ENCODE results near the gene SLC3A2.

SLC3A2 gene

GRCh38 chr11:62922653-62923431 is 42.1 kb downstream of the SLC3A2 start:
- ChIA-PET CTCF (interaction anchor here (0.8 to 3.9 kb wide), 5 partner anchors 16 to 101 kb away, joined by 3 to 15 read pairs (median 4); no protein-coding TSS in a partner anchor), POLR2A (no interaction called here)
- H3K27me3 ChIP-seq (replicated peaks in 2 of 5; ENCODE audit: control insufficient read depth in 4 of 5, insufficient read depth in 5 of 5, low read length in 4 of 5), result peaks cover 6 to 82% (median 28%) of the 10 kb centered on the region in 5 experiments
- no peak overlapping the region for H3K27ac ChIP-seq (ENCODE audit: insufficient read depth in 1 of 2, low read depth in 1 of 2, low read length in 2 of 2, poor library complexity in 1 of 2, severe bottlenecking in 2 of 2)
- H3K36me3 ChIP-seq (ENCODE audit: control insufficient read depth in 4 of 4, insufficient read depth in 4 of 4, low read length in 3 of 4), result no peaks in the 10 kb centered on the region
- 39% methylated on average over 17 of the region's 24 CpGs for WGBS (ENCODE audit: insufficient coverage)
- peaks cover 0 to 2% (median 0%) of the 10 kb centered on the region in 5 experiments for H3K9me3 ChIP-seq (ENCODE audit: control extremely low read depth in 1 of 5, control insufficient read depth in 4 of 5, insufficient read depth in 2 of 5, low read depth in 1 of 5, low read length in 4 of 5)
- H3K4me3 ChIP-seq (ENCODE audit: control insufficient read depth in 1 of 7, extremely low read depth in 1 of 7, insufficient read depth in 4 of 7, low read depth in 2 of 7, low read length in 6 of 7), result no peak overlapping the region
- peaks cover 0 to 25% (median 20%) of the 10 kb centered on the region in 4 experiments for H3K4me1 ChIP-seq (ENCODE audit: control extremely low read depth in 1 of 4, control insufficient read depth in 4 of 4, insufficient read depth in 4 of 4, low read length in 3 of 4)
- peak in 2 of 3 donors; percentile 38 to 52 for DNase-seq

- POLR2A ChIA-PET, result no interaction called here
- Histone ChIP-seq H3K9me3 (ENCODE audit: control extremely low read depth in 1 of 5, control insufficient read depth in 4 of 5, insufficient read depth in 2 of 5, low read depth in 1 of 5, low read length in 4 of 5) (peaks cover 0 to 2% (median 0%) of the 10 kb centered on the region in 5 experiments), H3K4me1 (ENCODE audit: control extremely low read depth in 1 of 4, control insufficient read depth in 4 of 4, insufficient read depth in 4 of 4, low read length in 3 of 4) (peaks cover 0 to 25% (median 20%) of the 10 kb centered on the region in 4 experiments), H3K27me3 (replicated peaks in 2 of 5; ENCODE audit: control insufficient read depth in 4 of 5, insufficient read depth in 5 of 5, low read length in 4 of 5) (peaks cover 9 to 91% (median 34%) of the 10 kb centered on the region in 5 experiments), H3K4me3 (ENCODE audit: control insufficient read depth in 1 of 7, extremely low read depth in 1 of 7, insufficient read depth in 4 of 7, low read depth in 2 of 7, low read length in 6 of 7) (peak overlapping the region in 4 of 7 experiments; percentile 8 to 55 (median 48)), H3K36me3 (ENCODE audit: control insufficient read depth in 4 of 4, insufficient read depth in 4 of 4, low read length in 3 of 4) (no peaks in the 10 kb centered on the region), H3K27ac (ENCODE audit: insufficient read depth in 1 of 2, low read depth in 1 of 2, low read length in 2 of 2, poor library complexity in 1 of 2, severe bottlenecking in 2 of 2) (no peak overlapping the region)
- CTCF ChIA-PET, result interaction anchor here (0.6 to 1.3 kb wide), 4 partner anchors 13 to 1664 kb away, joined by 3 to 4 read pairs (median 4); no protein-coding TSS in a partner anchor
- peak; percentile 40 to 70 (median 63) for DNase-seq
- 1% methylated on average over 28 of the region's 52 CpGs for WGBS (ENCODE audit: insufficient coverage)
Observed at GRCh38 chr11:62923601-62924411, 43.1 kb downstream of the SLC3A2 start.

- peak overlapping the region in 1 of 7 experiments; percentile 54 for H3K4me3 ChIP-seq (ENCODE audit: control insufficient read depth in 1 of 7, extremely low read depth in 1 of 7, insufficient read depth in 4 of 7, low read depth in 2 of 7, low read length in 6 of 7)
- peak in 1 of 3 donors; percentile 23 for DNase-seq
- H3K36me3 ChIP-seq (ENCODE audit: control insufficient read depth in 4 of 4, insufficient read depth in 4 of 4, low read length in 3 of 4), result no peaks in the 10 kb centered on the region
- peaks cover 0 to 2% (median 0%) of the 10 kb centered on the region in 5 experiments for H3K9me3 ChIP-seq (ENCODE audit: control extremely low read depth in 1 of 5, control insufficient read depth in 4 of 5, insufficient read depth in 2 of 5, low read depth in 1 of 5, low read length in 4 of 5)
- H3K4me1 ChIP-seq (ENCODE audit: control extremely low read depth in 1 of 4, control insufficient read depth in 4 of 4, insufficient read depth in 4 of 4, low read length in 3 of 4), result peaks cover 0 to 25% (median 20%) of the 10 kb centered on the region in 4 experiments
- ChIA-PET CTCF (interaction anchor here (1.2 kb wide), 1 partner anchor 15 kb away, joined by 3 read pairs; no protein-coding TSS in a partner anchor), POLR2A (no interaction called here)
- peaks cover 10 to 98% (median 40%) of the 10 kb centered on the region in 5 experiments for H3K27me3 ChIP-seq (replicated peaks in 2 of 5; ENCODE audit: control insufficient read depth in 4 of 5, insufficient read depth in 5 of 5, low read length in 4 of 5)
- WGBS (ENCODE audit: insufficient coverage), result 15% methylated on average over 11 of the region's 14 CpGs
- H3K27ac ChIP-seq (ENCODE audit: insufficient read depth in 1 of 2, low read depth in 1 of 2, low read length in 2 of 2, poor library complexity in 1 of 2, severe bottlenecking in 2 of 2), result no peak overlapping the region
Observed at GRCh38 chr11:62925308-62925707, 44.6 kb downstream of the SLC3A2 start.

GRCh38 chr11:62925745-62926679 is 45.3 kb downstream of the SLC3A2 start:
- H3K27me3 ChIP-seq (replicated peaks in 2 of 5; ENCODE audit: control insufficient read depth in 4 of 5, insufficient read depth in 5 of 5, low read length in 4 of 5), result peaks cover 10 to 98% (median 40%) of the 10 kb centered on the region in 5 experiments
- H3K36me3 ChIP-seq (ENCODE audit: control insufficient read depth in 4 of 4, insufficient read depth in 4 of 4, low read length in 3 of 4), result no peaks in the 10 kb centered on the region
- H3K9me3 ChIP-seq (ENCODE audit: control extremely low read depth in 1 of 5, control insufficient read depth in 4 of 5, insufficient read depth in 2 of 5, low read depth in 1 of 5, low read length in 4 of 5), result peaks cover 0 to 2% (median 0%) of the 10 kb centered on the region in 5 experiments
- ChIA-PET CTCF (interaction anchor here (1.1 to 1.3 kb wide), 3 partner anchors 8 to 49 kb away, joined by 3 to 6 read pairs (median 4); no protein-coding TSS in a partner anchor), POLR2A (no interaction called here)
- peaks cover 0 to 25% (median 20%) of the 10 kb centered on the region in 4 experiments for H3K4me1 ChIP-seq (ENCODE audit: control extremely low read depth in 1 of 4, control insufficient read depth in 4 of 4, insufficient read depth in 4 of 4, low read length in 3 of 4)
- under 1% methylated on average over 69 of the region's 71 CpGs for WGBS (ENCODE audit: insufficient coverage)
- peak in 1 of 3 donors; percentile 39 for DNase-seq
- H3K27ac ChIP-seq (ENCODE audit: insufficient read depth in 1 of 2, low read depth in 1 of 2, low read length in 2 of 2, poor library complexity in 1 of 2, severe bottlenecking in 2 of 2), result no peak overlapping the region
- H3K4me3 ChIP-seq (ENCODE audit: control insufficient read depth in 1 of 7, extremely low read depth in 1 of 7, insufficient read depth in 4 of 7, low read depth in 2 of 7, low read length in 6 of 7), result peak overlapping the region in 5 of 7 experiments; percentile 13 to 61 (median 54)

GRCh38 chr11:62926680-62927455 is 46.2 kb downstream of the SLC3A2 start:
- POLR2A ChIA-PET, result no interaction called here
- 9% methylated on average over 44 of the region's 53 CpGs for WGBS (ENCODE audit: insufficient coverage)
- peaks cover 10 to 89% (median 41%) of the 10 kb centered on the region in 5 experiments for H3K27me3 ChIP-seq (replicated peaks in 2 of 5; ENCODE audit: control insufficient read depth in 4 of 5, insufficient read depth in 5 of 5, low read length in 4 of 5)

More at GRCh38 chr11:62926680-62927455, 46.2 kb downstream of the SLC3A2 start:
- peaks cover 0 to 25% (median 20%) of the 10 kb centered on the region in 4 experiments for H3K4me1 ChIP-seq (ENCODE audit: control extremely low read depth in 1 of 4, control insufficient read depth in 4 of 4, insufficient read depth in 4 of 4, low read length in 3 of 4)
- CTCF ChIA-PET, result interaction anchor here (1.1 to 1.3 kb wide), 4 partner anchors 8 to 49 kb away, joined by 3 to 6 read pairs (median 4); no protein-coding TSS in a partner anchor
- peak in 1 of 3 donors; percentile 19 for DNase-seq
- no peaks in the 10 kb centered on the region for H3K36me3 ChIP-seq (ENCODE audit: control insufficient read depth in 4 of 4, insufficient read depth in 4 of 4, low read length in 3 of 4)
- no peak overlapping the region for H3K27ac ChIP-seq (ENCODE audit: insufficient read depth in 1 of 2, low read depth in 1 of 2, low read length in 2 of 2, poor library complexity in 1 of 2, severe bottlenecking in 2 of 2)
- H3K4me3 ChIP-seq (ENCODE audit: control insufficient read depth in 1 of 7, extremely low read depth in 1 of 7, insufficient read depth in 4 of 7, low read depth in 2 of 7, low read length in 6 of 7), result peak overlapping the region in 4 of 7 experiments; percentile 29 to 61 (median 56)
- peaks cover 0 to 2% (median 0%) of the 10 kb centered on the region in 5 experiments for H3K9me3 ChIP-seq (ENCODE audit: control extremely low read depth in 1 of 5, control insufficient read depth in 4 of 5, insufficient read depth in 2 of 5, low read depth in 1 of 5, low read length in 4 of 5)

All from common myeloid progenitor, CD34-positive (primary cell).